ENCODE results near the gene TENM3.

Gene TENM3

DNA sequence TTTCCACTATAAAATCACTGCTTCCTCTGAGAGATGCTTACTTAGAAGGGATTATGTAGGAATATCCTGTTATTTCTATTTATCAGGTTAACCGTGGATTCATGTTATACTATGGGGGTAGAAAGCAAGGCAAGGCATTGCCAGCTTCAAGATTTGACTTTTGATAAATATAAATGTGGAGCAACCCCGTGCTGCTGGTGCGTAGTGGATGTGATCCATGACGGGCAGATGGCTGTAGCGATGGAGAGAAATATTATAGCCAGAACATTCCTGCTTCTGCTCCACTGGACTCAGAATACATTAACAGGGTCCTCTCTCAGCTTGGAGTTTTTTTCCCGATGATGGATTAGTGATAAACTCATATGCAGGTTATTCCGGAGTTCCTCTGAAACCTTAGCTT is 157.6 kb downstream of the TENM3 start:
- DNase-seq (ENCODE audit: low read depth): no peak
- H3K4me3 ChIP-seq (ENCODE audit: low read depth, low read length): no peak overlapping the region
- TF ChIP-seq POLR2A (IDR thresholded peaks at IDR 0.05; ENCODE audit: extremely low read depth, insufficient read length): no peak
- no peak for TF ChIP-seq MYC (IDR thresholded peaks at IDR 0.05; ENCODE audit: low read depth, low read length)
- TF ChIP-seq, protein P1, sequence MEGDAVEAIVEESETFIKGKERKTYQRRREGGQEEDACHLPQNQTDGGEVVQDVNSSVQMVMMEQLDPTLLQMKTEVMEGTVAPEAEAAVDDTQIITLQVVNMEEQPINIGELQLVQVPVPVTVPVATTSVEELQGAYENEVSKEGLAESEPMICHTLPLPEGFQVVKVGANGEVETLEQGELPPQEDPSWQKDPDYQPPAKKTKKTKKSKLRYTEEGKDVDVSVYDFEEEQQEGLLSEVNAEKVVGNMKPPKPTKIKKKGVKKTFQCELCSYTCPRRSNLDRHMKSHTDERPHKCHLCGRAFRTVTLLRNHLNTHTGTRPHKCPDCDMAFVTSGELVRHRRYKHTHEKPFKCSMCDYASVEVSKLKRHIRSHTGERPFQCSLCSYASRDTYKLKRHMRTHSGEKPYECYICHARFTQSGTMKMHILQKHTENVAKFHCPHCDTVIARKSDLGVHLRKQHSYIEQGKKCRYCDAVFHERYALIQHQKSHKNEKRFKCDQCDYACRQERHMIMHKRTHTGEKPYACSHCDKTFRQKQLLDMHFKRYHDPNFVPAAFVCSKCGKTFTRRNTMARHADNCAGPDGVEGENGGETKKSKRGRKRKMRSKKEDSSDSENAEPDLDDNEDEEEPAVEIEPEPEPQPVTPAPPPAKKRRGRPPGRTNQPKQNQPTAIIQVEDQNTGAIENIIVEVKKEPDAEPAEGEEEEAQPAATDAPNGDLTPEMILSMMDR (IDR thresholded peaks at IDR 0.05; ENCODE audit: low read depth, low read length): no peak
- TF ChIP-seq, protein P2, sequence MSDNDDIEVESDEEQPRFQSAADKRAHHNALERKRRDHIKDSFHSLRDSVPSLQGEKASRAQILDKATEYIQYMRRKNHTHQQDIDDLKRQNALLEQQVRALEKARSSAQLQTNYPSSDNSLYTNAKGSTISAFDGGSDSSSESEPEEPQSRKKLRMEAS (IDR thresholded peaks at IDR 0.05; ENCODE audit: low read depth, low read length): no peak

DNA sequence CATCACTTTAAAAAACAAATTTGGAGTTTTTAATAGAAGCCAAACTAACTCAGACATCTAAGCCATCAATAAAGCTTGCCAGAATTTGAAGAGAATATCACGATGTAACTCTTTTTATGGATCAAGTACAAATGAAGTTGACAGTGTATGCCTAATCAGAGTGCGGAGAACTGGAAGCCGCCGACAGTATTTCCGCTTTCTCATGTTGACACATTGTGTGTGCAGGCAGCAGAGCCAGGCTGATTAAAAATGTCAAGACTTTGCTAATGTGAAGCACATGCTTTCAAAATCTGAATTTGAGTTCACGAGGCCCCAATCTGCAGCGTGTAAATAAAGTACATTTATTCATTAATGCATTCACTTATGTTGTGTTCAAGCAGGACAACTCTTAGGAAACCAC is 161.2 kb downstream of the TENM3 start:
- no peak overlapping the region for H3K4me3 ChIP-seq (ENCODE audit: low read depth, low read length)
- DNase-seq (ENCODE audit: low read depth): no peak
- TF ChIP-seq POLR2A (IDR thresholded peaks at IDR 0.05; ENCODE audit: extremely low read depth, insufficient read length) (no peak), MYC (IDR thresholded peaks at IDR 0.05; ENCODE audit: low read depth, low read length) (no peak)
- TF ChIP-seq, protein P2 (IDR thresholded peaks at IDR 0.05; ENCODE audit: low read depth, low read length): no peak
- TF ChIP-seq, protein P1 (IDR thresholded peaks at IDR 0.05; ENCODE audit: low read depth, low read length): no peak

DNA sequence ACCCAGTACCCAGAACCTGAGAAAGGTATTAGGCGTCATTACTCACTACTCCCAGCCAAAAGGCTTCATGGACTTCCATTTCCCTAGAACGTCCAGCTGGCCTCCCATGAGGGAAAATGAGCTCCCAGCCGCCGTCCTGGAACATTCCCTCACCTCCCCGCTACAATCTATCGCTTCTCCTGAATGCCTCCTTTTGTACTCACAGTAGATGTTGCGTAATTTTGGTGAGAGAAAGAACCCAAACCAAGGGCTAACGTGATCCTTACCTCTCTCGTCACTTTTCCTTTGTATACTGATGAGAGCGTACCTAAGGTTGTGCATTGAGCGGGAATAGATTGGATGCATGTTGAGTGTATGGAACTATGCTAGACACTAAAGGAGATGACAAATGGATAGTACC is 161.9 kb downstream of the TENM3 start:
- no peak for DNase-seq (ENCODE audit: low read depth)
- H3K4me3 ChIP-seq (ENCODE audit: low read depth, low read length): no peak overlapping the region
- TF ChIP-seq, protein P1 (IDR thresholded peaks at IDR 0.05; ENCODE audit: low read depth, low read length): no peak
- TF ChIP-seq, protein P2 (IDR thresholded peaks at IDR 0.05; ENCODE audit: low read depth, low read length): no peak
- TF ChIP-seq POLR2A (IDR thresholded peaks at IDR 0.05; ENCODE audit: extremely low read depth, insufficient read length): no peak
- TF ChIP-seq MYC (IDR thresholded peaks at IDR 0.05; ENCODE audit: low read depth, low read length): no peak

DNA sequence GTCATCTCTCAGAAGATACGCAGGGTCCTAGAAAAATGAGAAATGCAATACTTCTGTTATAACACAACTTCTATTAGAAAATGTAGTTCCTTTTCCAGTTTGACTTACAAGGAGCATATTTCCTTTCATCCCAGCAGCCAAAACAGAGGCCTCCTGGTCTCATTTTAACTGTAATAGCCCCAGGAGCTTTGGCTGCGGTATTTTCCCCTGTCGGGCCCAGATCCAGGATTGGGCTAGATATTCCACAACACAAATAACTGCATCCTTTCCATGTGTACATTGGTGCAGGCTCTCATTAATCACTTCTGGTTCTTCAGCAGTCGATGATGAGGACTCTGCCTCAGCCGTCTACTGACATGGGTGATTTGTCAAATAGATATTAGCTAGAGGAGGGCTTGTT is 166.1 kb downstream of the TENM3 start:
- DNase-seq (ENCODE audit: low read depth): no peak
- no peak overlapping the region for H3K4me3 ChIP-seq (ENCODE audit: low read depth, low read length)
- TF ChIP-seq, protein P1 (IDR thresholded peaks at IDR 0.05; ENCODE audit: low read depth, low read length): no peak
- TF ChIP-seq MYC (IDR thresholded peaks at IDR 0.05; ENCODE audit: low read depth, low read length): no peak
- TF ChIP-seq, protein P2 (IDR thresholded peaks at IDR 0.05; ENCODE audit: low read depth, low read length): no peak
- TF ChIP-seq POLR2A (IDR thresholded peaks at IDR 0.05; ENCODE audit: extremely low read depth, insufficient read length): no peak

DNA sequence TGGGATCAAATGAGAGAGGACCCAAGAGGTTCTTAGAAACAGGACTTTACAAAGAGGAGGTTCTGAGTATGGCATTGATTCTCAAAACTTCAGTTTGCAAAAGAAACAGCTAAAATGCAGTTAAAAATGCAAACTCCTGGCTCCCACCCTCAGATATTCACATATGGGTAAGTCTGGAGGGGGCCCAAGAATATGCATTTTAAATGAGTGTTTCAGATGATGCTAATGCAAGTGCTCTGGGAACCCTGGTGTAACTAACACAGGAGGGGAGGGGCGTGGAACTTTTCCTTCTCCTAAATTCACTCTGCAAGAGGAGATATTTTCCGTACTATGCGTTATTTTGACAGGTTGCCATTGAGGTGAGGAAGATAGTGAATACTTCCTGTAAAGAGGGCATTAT is 168.2 kb downstream of the TENM3 start:
- no peak overlapping the region for H3K4me3 ChIP-seq (ENCODE audit: low read depth, low read length)
- TF ChIP-seq POLR2A (IDR thresholded peaks at IDR 0.05; ENCODE audit: extremely low read depth, insufficient read length) (no peak), MYC (IDR thresholded peaks at IDR 0.05; ENCODE audit: low read depth, low read length) (no peak)
- TF ChIP-seq, protein P1 (IDR thresholded peaks at IDR 0.05; ENCODE audit: low read depth, low read length): no peak
- TF ChIP-seq, protein P2 (IDR thresholded peaks at IDR 0.05; ENCODE audit: low read depth, low read length): no peak
- DNase-seq (ENCODE audit: low read depth): no peak

DNA sequence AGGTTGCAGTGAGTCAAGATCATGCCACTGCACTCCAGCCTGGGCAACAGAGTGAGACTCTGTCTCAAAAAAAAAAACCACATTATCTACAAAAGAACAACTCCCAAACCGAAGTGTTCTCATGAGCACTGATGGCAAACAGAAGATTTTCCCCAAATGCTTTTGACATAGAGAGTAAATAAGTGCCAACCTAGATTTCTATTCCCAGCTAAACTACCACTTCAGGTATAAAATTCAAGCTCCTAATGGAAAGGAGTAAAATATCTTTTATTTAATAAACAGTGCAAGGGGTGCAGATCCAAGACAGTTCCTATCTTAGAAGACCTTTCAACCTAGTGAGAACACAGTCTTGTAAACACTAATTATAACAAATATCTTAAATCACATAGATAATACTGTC is 170.3 kb downstream of the TENM3 start:
- TF ChIP-seq, protein P2 (IDR thresholded peaks at IDR 0.05; ENCODE audit: low read depth, low read length): no peak
- TF ChIP-seq, protein P1 (IDR thresholded peaks at IDR 0.05; ENCODE audit: low read depth, low read length): no peak
- TF ChIP-seq POLR2A (IDR thresholded peaks at IDR 0.05; ENCODE audit: extremely low read depth, insufficient read length) (no peak), MYC (IDR thresholded peaks at IDR 0.05; ENCODE audit: low read depth, low read length) (no peak)
- no peak for DNase-seq (ENCODE audit: low read depth)
- no peak overlapping the region for H3K4me3 ChIP-seq (ENCODE audit: low read depth, low read length)
